GM21528 (cell line): ENCODE data around the gene TAF5.
"Not testable (repeated sequence)": the region's sequence is repeated elsewhere in the genome, so short reads cannot be mapped to it uniquely, and the experiment has no call there.

Experiments
- ATAC-seq: cut with Tn5 transposase; IDR thresholded peaks from one replicate; pipeline ENCODE4 v1.9.1; 2021; ENCODE audit warnings: mild to moderate bottlenecking, moderate library complexity; ENCODE audit not compliant: unreplicated experiment, low FRiP score

TAF5 gene

GRCh38 chr10:103397191-103397825 is 29.5 kb downstream of the TAF5 start:
- ATAC-seq, result no peak

DNA sequence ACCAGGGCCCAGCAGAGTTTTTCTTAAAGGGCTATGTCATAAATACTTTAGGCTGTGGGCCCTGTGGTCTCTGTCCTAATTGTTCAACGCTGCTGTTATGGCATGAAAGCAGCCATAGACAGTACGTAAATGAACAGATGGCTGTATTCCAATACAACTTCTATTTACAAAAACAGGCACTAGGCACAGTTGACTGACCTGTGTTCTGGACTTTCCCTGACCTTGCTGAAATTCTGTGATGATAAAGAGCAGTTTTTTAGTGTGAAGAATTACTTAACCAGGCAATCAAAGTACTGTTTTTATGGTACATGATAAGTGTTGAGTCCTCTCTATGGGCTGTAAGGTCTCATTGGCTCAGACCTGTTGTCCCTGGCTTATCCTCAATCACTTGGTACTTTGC is 45.8 kb downstream of the TAF5 start:
- ATAC-seq, result no peak

DNA sequence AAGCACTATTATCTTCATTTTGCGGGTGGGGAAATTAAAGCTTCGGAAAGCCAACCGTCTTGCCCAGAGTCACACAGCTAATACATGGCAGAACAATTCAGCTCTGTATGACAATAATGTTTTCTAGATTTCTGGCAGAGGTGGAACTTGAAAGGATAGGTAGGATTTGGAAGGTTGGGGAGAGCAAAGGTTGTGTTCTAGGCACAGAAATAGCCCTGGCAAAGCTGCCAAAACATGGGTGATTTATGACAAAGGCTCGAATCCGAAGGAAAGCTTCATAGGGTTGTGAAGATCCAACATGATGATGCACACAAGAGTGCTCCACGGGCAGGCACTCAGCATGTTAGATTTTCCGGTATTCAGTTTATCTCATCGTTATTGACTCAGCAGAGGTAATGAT is 47.8 kb downstream of the TAF5 start:
- ATAC-seq, result no peak

DNA sequence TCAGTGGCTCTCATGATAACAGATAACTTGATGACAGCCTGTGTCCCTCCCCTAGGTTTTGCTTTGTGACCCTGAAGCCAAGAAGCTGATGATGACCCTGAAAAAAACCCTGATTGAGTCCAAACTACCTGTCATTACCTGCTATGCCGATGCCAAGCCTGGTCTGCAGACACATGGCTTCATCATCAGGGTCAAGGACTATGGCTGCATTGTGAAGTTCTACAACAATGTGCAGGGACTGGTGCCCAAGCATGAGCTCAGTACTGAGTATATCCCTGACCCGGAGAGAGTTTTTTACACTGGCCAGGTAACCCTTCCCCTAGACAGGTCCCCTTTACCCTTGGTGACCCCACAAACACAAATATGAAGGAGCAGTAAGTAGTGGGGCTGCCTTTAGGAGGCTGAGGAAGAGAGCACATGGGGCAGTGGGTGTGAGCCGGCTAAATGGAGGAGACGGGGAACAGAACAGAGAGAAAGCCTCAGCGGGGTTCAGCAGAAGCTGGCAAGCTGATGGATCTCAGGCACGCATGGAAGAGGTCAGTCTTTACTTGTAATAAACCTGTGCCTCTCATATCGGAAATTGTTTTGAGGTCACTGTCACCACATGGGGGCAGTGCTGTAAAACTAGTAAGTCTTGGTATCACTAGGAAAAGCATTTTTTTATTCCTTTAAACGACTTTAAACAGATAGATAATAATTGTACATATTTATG is 48.8 kb downstream of the TAF5 start:
- ATAC-seq, result no peak

- not testable (repeated sequence) for ATAC-seq
Measured at GRCh38 chr10:103417148-103417469, 49.3 kb downstream of the TAF5 start.

DNA sequence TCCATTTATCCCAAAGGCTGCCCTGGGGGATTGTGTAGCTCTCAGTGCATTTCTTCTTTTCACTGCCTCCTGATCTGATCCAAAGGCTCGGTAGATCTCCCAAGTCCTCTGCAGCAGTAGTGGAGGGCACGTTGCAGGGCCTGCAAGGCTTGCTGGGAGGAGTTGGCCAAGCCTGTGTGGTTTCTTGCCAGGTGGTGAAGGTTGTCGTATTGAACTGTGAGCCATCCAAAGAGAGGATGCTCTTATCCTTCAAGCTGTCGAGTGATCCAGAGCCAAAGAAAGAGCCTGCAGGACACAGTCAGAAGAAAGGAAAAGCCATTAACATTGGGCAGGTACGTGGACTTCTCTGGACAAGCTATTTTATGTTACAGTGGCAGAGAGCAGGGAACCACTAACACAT is 49.8 kb downstream of the TAF5 start:
- no peak for ATAC-seq

DNA sequence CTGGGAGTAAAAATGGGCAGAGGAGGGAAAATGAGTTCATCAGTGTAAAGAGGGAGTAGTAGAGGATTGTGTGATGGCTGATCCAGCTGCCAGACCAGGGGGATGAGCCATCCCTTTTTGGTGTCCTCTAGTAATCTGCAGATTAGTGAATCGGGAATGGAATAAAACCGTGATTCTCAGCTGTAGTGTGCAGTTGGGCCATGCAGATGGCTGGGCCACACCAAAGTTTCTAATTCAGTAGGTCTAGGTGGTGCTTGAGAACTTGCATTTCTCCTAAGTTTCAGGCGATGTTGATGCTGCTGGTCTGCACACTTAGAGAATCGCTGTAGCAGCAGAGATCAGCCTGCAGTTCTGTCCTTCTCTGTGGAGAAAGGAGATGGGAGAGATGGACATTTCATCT is 51.3 kb downstream of the TAF5 start:
- ATAC-seq, result no peak

GRCh38 chr10:103423748-103424147 is 56.0 kb downstream of the TAF5 start:
- no peak for ATAC-seq

DNA sequence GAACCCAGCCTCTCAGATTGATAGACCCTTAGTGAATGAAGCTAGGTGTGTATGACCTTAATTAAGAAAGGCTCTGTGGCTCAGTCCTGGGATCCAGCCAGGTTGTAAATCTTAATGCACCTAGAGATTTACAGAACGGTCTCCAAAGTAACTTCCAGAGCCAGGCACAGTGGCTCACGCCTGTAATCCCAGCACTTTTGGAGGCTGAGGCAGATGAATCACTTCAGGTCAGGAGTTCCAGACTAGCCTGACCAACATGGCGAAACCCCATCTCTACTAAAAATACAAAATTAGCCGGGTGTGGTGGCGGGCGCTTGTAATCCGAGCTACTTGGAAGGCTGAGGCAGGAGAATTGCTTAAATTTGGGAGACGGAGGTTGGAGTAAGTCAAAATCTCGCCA is 60.1 kb downstream of the TAF5 start:
- ATAC-seq, result no peak

GRCh38 chr10:103428989-103429643 is 61.3 kb downstream of the TAF5 start:
- ATAC-seq, result no peak

DNA sequence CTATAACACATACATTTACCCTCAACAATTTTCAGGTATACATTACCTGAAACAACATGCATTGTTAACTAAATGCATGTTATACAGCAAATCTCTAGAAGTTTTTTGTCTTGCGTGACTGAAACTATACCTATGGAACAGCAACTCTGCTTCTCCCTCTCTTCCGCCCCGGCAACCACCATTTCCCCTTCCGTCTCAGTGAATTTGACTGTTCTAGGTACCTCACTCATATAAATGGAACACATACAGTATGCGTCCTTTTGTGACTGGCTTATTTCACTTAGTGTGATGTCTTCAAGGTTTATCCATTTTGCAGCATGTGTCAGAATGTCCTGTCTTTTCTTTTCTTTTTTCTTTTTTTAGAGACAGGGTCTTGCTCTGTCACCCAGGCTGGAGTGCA is 61.9 kb downstream of the TAF5 start:
- no peak for ATAC-seq

DNA sequence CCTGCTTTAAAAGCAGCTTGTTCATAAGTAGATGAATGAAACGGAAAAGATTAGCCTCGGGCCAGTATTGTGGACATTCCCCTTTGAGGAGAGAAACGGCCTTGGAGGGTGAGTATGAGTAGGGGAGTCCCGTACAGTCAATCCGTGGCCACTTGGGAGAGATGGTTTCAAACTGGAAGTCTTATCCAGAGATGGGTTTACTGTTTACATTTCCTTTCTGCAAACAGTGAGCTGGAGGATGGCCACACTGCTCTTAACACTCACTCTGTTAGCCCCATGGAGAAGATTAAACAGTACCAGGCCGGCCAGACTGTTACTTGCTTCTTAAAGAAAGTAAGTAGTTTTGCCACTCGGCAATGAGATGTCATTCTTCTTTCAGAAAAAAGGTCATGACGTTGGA is 64.1 kb downstream of the TAF5 start:
- ATAC-seq, result no peak

DNA sequence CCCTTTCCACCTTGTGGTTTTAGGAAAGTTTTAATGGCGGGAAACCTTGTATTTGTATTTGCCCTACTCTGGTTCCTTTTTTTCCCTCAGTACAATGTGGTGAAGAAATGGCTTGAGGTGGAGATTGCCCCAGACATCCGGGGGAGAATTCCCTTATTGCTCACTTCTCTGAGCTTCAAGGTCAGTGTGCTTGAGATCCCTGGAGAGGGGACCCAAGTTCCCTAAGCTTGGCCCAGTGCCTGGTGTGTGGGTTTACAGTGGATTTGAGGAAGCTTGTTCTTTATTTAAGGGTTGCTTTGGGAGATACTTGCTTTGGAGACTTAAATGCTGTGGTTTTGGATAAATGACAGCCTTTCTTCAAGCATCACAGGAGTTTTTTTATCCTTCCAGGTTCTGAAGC is 66.1 kb downstream of the TAF5 start:
- no peak for ATAC-seq
